Loucy (cell line): ENCODE results near the gene IGFBP6.
"Not testable (repeated sequence)": the region's sequence is repeated elsewhere in the genome, so short reads cannot be mapped to it uniquely, and the experiment has no call there.

ENCODE experiments used
- EZH2phosphoT487 ChIP-seq: fragments of 200-600 bp; IDR thresholded peaks from 2 replicates; pipeline ENCODE4 v1.6.1; 2018; ENCODE audit warnings: antibody characterized with exemption, mild to moderate bottlenecking, moderate library complexity, borderline replicate concordance
- TF ChIP-seq, protein P1 (sequence below): fragments of 200-600 bp; sonication (generic); conservative IDR thresholded peaks from 2 replicates; pipeline ENCODE4 v1.5.1; 2014; ENCODE audit warnings: mild to moderate bottlenecking, antibody characterized with exemption, low read length

DNA sequence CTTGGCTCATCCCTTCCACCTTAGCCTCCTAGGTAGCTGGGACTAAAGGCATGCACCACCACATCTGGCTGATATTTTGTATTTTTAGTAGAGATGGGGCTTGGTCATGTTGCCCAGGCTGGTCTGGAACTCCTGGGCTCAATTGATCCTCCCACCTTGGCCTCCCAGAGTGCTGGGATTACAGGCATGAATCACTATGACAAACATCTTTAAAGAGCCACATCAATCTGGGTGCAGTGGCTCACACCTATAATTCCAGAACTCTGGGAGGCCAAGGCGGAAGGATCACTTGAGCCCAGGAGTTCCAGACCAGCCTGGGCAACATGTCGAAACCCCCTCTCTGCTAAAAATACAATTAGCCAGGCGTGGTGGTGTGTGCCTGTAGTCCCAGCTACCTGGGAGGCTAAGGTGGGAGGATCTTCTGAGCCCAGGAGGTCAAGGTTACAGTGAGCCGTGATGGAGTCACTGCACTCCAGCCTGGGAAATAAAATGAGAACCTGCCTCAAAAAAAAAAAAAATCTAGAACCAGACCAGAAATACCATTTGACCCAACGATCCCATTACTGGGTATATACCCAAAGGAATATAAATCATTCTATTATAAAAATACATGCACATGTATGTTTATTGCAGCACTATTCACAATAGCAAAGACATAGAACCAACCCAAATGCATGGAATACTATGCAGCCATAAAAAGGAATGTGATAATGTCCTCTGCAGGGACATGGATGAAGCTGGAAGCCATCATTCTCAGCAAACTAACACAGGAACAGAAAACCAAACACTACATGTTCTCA, 2.5 kb upstream of the IGFBP6 start:
- TF ChIP-seq, protein P1, sequence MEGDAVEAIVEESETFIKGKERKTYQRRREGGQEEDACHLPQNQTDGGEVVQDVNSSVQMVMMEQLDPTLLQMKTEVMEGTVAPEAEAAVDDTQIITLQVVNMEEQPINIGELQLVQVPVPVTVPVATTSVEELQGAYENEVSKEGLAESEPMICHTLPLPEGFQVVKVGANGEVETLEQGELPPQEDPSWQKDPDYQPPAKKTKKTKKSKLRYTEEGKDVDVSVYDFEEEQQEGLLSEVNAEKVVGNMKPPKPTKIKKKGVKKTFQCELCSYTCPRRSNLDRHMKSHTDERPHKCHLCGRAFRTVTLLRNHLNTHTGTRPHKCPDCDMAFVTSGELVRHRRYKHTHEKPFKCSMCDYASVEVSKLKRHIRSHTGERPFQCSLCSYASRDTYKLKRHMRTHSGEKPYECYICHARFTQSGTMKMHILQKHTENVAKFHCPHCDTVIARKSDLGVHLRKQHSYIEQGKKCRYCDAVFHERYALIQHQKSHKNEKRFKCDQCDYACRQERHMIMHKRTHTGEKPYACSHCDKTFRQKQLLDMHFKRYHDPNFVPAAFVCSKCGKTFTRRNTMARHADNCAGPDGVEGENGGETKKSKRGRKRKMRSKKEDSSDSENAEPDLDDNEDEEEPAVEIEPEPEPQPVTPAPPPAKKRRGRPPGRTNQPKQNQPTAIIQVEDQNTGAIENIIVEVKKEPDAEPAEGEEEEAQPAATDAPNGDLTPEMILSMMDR: not testable (repeated sequence)
- not testable (repeated sequence) for TF ChIP-seq EZH2phosphoT487
